ENCODE measurements around the gene AMBRA1. TPM values are rescaled to one million over a fixed set of nuclear protein-coding genes. Genes with fewer than 3 reads are reported as not detected.

AMBRA1 gene
- total and polyA plus RNA-seq, 2 experiments from 2014 or later = 10.5 to 52.7 TPM

- H3K4me1 ChIP-seq (ENCODE audit: low read depth) = peaks cover 8% of the 10 kb centered on the region
- H3K27ac ChIP-seq = peak overlapping the region; percentile 98
- TF ChIP-seq, protein P1, sequence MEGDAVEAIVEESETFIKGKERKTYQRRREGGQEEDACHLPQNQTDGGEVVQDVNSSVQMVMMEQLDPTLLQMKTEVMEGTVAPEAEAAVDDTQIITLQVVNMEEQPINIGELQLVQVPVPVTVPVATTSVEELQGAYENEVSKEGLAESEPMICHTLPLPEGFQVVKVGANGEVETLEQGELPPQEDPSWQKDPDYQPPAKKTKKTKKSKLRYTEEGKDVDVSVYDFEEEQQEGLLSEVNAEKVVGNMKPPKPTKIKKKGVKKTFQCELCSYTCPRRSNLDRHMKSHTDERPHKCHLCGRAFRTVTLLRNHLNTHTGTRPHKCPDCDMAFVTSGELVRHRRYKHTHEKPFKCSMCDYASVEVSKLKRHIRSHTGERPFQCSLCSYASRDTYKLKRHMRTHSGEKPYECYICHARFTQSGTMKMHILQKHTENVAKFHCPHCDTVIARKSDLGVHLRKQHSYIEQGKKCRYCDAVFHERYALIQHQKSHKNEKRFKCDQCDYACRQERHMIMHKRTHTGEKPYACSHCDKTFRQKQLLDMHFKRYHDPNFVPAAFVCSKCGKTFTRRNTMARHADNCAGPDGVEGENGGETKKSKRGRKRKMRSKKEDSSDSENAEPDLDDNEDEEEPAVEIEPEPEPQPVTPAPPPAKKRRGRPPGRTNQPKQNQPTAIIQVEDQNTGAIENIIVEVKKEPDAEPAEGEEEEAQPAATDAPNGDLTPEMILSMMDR (IDR thresholded peaks at IDR 0.05; ENCODE audit: low read depth, low read length) = no peak
- H3K4me3 ChIP-seq = no peak overlapping the region
- peaks cover 4% of the 10 kb centered on the region for H3K36me3 ChIP-seq
- H3K27me3 ChIP-seq = no peaks in the 10 kb centered on the region
- no peak for DNase-seq (ENCODE audit: low read depth in 1 of 2, low spot score in 1 of 2)
- no peaks in the 10 kb centered on the region for H3K9me3 ChIP-seq (ENCODE audit: low read depth)
Observed at GRCh38 chr11:46378296-46378695, 215.5 kb downstream of the AMBRA1 start.

- no peak for DNase-seq (ENCODE audit: low read depth in 1 of 2, low spot score in 1 of 2)
- H3K36me3 ChIP-seq = peaks cover 3% of the 10 kb centered on the region
- H3K27ac ChIP-seq = peak overlapping the region; percentile 98
- H3K4me3 ChIP-seq = no peak overlapping the region
- H3K27me3 ChIP-seq = no peaks in the 10 kb centered on the region
- TF ChIP-seq, protein P1 (IDR thresholded peaks at IDR 0.05; ENCODE audit: low read depth, low read length) = no peak
- no peaks in the 10 kb centered on the region for H3K9me3 ChIP-seq (ENCODE audit: low read depth)
- peaks cover 8% of the 10 kb centered on the region for H3K4me1 ChIP-seq (ENCODE audit: low read depth)
Observed at GRCh38 chr11:46377831-46378230, 216.0 kb downstream of the AMBRA1 start.

GRCh38 chr11:46377290-46377689 lies 216.5 kb downstream of the AMBRA1 start:
- Histone ChIP-seq H3K4me3 (no peak overlapping the region), H3K27ac (no peak overlapping the region), H3K27me3 (no peaks in the 10 kb centered on the region), H3K9me3 (ENCODE audit: low read depth) (no peaks in the 10 kb centered on the region), H3K4me1 (ENCODE audit: low read depth) (peaks cover 8% of the 10 kb centered on the region), H3K36me3 (peaks cover 3% of the 10 kb centered on the region)
- DNase-seq (ENCODE audit: low read depth in 1 of 2, low spot score in 1 of 2) = no peak
- TF ChIP-seq, protein P1 (IDR thresholded peaks at IDR 0.05; ENCODE audit: low read depth, low read length) = no peak

DNA sequence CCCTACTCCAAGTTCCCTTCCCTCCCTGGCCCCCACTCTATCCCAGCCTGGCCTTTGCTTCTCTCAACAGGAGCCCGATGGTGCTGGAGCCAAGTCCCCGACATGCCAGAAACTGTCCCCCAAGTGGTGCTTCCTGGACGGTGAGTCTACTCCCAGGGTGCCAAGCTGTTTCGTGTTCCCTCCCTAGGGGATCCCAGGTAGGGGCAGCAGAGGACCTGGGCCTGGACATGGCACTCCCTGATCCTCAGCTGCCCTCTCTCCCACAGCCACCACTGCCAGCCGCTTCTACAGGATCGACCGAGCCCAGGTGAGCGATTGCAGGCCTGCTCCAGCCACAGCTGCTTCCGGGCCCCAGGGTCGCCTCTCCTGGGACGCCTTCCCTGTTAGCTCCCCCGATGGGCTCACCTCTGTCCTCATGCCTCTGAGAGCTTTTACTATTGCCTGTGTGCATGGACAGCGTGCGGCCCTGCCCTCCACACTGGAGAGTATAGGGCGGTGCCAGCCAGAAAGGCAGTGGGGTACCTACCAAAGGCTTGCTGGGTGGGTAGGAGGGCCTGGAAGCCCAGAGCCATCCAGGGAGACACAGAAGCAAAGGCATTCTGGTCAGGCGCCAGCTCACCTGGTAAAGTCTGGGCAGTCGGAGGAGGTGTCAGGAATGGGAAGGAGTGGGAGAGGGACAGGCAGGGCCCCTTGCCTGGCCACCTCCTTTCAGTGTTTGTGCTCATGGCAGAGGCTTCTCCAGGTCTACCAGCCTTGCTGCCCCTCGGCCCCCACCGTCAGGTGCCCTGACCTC lies 217.4 kb downstream of the AMBRA1 start:
- Histone ChIP-seq H3K27ac (no peak overlapping the region), H3K27me3 (no peaks in the 10 kb centered on the region), H3K4me3 (no peak overlapping the region), H3K36me3 (peaks cover 3% of the 10 kb centered on the region), H3K9me3 (ENCODE audit: low read depth) (no peaks in the 10 kb centered on the region), H3K4me1 (ENCODE audit: low read depth) (peaks cover 8% of the 10 kb centered on the region)
- no peak for DNase-seq (ENCODE audit: low read depth in 1 of 2, low spot score in 1 of 2)
- TF ChIP-seq, protein P1 (IDR thresholded peaks at IDR 0.05; ENCODE audit: low read depth, low read length) = no peak

GRCh38 chr11:46375392-46376101 lies 218.3 kb downstream of the AMBRA1 start:
- Histone ChIP-seq H3K9me3 (ENCODE audit: low read depth) (no peaks in the 10 kb centered on the region), H3K36me3 (peaks cover 3% of the 10 kb centered on the region), H3K27ac (no peak overlapping the region), H3K4me1 (ENCODE audit: low read depth) (peaks cover 8% of the 10 kb centered on the region), H3K27me3 (no peaks in the 10 kb centered on the region), H3K4me3 (no peak overlapping the region)
- TF ChIP-seq, protein P1 (IDR thresholded peaks at IDR 0.05; ENCODE audit: low read depth, low read length) = no peak
- no peak for DNase-seq (ENCODE audit: low read depth in 1 of 2, low spot score in 1 of 2)

Data from cardiac muscle cell (in vitro differentiated cells and primary cell).